HG03139 (cell line): ENCODE measurements around the gene CBFA2T3.

Experiments used
- ATAC-seq: cut with Tn5 transposase; IDR thresholded peaks from one replicate; pipeline ENCODE4 v1.9.1; 2021; ENCODE audit not compliant: unreplicated experiment

Gene CBFA2T3

GRCh38 chr16:88999457-89000206, 22.6 kb upstream of the CBFA2T3 start:
- ATAC-seq, result no peak

GRCh38 chr16:88995746-88996535, 18.9 kb upstream of the CBFA2T3 start:
- ATAC-seq, result no peak

- no peak for ATAC-seq
Observed at GRCh38 chr16:88995194-88995593, 18.2 kb upstream of the CBFA2T3 start.

GRCh38 chr16:88994695-88995094, 17.7 kb upstream of the CBFA2T3 start:
- ATAC-seq, result no peak

- ATAC-seq, result no peak
Observed at GRCh38 chr16:88993946-88994600, 17.1 kb upstream of the CBFA2T3 start.

GRCh38 chr16:88993166-88993761, 16.3 kb upstream of the CBFA2T3 start:
- no peak for ATAC-seq

- ATAC-seq, result no peak
Observed at GRCh38 chr16:88992351-88993165, 15.6 kb upstream of the CBFA2T3 start.

GRCh38 chr16:88991813-88992350, 14.9 kb upstream of the CBFA2T3 start:
- no peak for ATAC-seq

- ATAC-seq, result no peak
Observed at GRCh38 chr16:88989852-88990547, 13.0 kb upstream of the CBFA2T3 start.

GRCh38 chr16:88988980-88989811, 12.2 kb upstream of the CBFA2T3 start:
- ATAC-seq, result no peak

GRCh38 chr16:88985521-88985920, 8.5 kb upstream of the CBFA2T3 start:
- ATAC-seq, result no peak

GRCh38 chr16:88983771-88984687, 7.0 kb upstream of the CBFA2T3 start:
- ATAC-seq, result no peak

- no peak for ATAC-seq
Observed at GRCh38 chr16:88983165-88983564, 6.2 kb upstream of the CBFA2T3 start.

GRCh38 chr16:88982286-88983084, 5.5 kb upstream of the CBFA2T3 start:
- no peak for ATAC-seq

GRCh38 chr16:88979353-88980015, 2.5 kb upstream of the CBFA2T3 start:
- ATAC-seq, result no peak

GRCh38 chr16:88978608-88979346, 1.8 kb upstream of the CBFA2T3 start:
- no peak for ATAC-seq
